ENCODE data around the gene GPR87. TPM values are rescaled to one million over a fixed set of nuclear protein-coding genes. Genes with fewer than 3 reads are reported as not detected.

GPR87 gene
- total RNA-seq, 1 donor, result 0.43 TPM

- no peak for TF ChIP-seq CTCF (IDR thresholded peaks at IDR 0.05; ENCODE audit: insufficient read depth, low read depth, low read length)
- no peak overlapping the region for H3K4me3 ChIP-seq (ENCODE audit: low read depth, low read length)
- DNase-seq (ENCODE audit: low read depth), result no peak
These were observed 3.6 kb downstream of the GPR87 start for GRCh38 chr3:151312972-151313371.

- TF ChIP-seq CTCF (IDR thresholded peaks at IDR 0.05; ENCODE audit: insufficient read depth, low read depth, low read length), result no peak
- H3K4me3 ChIP-seq (ENCODE audit: low read depth, low read length), result no peak overlapping the region
- no peak for DNase-seq (ENCODE audit: low read depth)
These were observed 7.1 kb downstream of the GPR87 start for GRCh38 chr3:151309566-151309965.

- no peak overlapping the region for H3K4me3 ChIP-seq (ENCODE audit: low read depth, low read length)
- no peak for TF ChIP-seq CTCF (IDR thresholded peaks at IDR 0.05; ENCODE audit: insufficient read depth, low read depth, low read length)
- DNase-seq (ENCODE audit: low read depth), result no peak
These were observed 8.8 kb downstream of the GPR87 start for GRCh38 chr3:151307583-151308488.

GRCh38 chr3:151307131-151307530, 9.5 kb downstream of the GPR87 start:
- DNase-seq (ENCODE audit: low read depth), result no peak
- no peak overlapping the region for H3K4me3 ChIP-seq (ENCODE audit: low read depth, low read length)
- no peak for TF ChIP-seq CTCF (IDR thresholded peaks at IDR 0.05; ENCODE audit: insufficient read depth, low read depth, low read length)

- DNase-seq (ENCODE audit: low read depth), result no peak
- no peak for TF ChIP-seq CTCF (IDR thresholded peaks at IDR 0.05; ENCODE audit: insufficient read depth, low read depth, low read length)
- H3K4me3 ChIP-seq (ENCODE audit: low read depth, low read length), result no peak overlapping the region
These were observed 10.3 kb downstream of the GPR87 start for GRCh38 chr3:151306168-151306810.

- H3K4me3 ChIP-seq (ENCODE audit: low read depth, low read length), result no peak overlapping the region
- DNase-seq (ENCODE audit: low read depth), result no peak
- no peak for TF ChIP-seq CTCF (IDR thresholded peaks at IDR 0.05; ENCODE audit: insufficient read depth, low read depth, low read length)
These were observed 10.9 kb downstream of the GPR87 start for GRCh38 chr3:151305775-151306151.
